GM21526 (cell line): ENCODE measurements around the gene LRRTM3.

Experiments
- ATAC-seq: cut with Tn5 transposase; IDR thresholded peaks from one replicate; pipeline ENCODE4 v1.9.1; 2021; ENCODE audit warnings: moderate library complexity; ENCODE audit not compliant: unreplicated experiment, low FRiP score

The LRRTM3 gene

DNA sequence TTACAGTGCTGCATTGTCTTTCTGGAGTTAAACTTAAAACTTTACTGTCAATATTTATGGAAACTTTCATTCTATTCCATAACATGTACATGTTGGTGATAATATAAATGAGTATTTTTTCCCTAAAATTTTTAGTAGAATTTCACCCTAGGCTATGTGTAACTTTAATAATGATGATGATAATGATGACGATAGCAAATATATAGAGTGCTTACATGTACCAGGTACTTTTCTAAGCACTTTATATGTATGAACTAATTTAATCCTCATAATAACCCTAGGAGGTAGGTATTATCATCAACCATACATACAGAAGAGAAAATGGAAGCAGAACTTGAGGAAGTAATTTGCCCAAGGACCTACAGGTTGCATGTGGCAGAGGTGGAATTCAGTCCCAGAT, 85.6 kb downstream of the LRRTM3 start:
- no peak for ATAC-seq

DNA sequence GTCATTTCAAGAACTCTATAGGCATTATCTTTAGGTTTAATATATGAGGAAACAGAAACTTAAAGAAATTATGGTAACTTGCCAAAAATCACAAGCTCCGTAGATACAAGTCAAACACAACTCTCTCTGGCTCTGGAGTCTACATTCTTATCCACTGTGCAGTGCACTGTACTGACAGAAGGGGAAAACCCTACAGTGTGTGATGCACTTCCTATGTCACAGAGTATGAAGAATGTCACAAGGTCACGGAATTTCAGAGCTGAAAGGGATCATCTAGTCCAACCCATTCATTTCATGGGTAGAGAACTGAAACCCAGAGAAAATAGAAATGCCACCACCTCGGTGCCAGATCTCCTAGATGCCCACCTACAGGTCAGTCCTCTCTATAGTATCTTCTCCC, 86.1 kb downstream of the LRRTM3 start:
- no peak for ATAC-seq

DNA sequence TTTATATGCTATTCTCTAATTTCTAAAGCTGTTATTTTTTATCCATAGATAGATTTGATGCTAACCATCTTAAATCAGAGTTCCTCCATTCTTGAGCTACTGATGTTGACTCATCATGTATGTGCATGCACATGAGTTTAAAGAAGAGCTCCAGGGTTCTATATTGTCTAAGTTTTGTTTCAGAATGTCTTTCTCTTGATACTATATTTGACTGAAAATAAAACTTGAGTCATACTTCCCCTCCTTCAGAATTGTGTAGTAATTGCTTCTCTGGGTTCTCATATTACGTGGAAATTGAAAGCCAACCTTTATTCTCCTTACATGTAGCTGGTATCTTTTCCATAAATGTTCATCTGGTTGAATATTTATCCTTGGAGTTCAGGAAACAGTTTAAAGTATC, 89.4 kb downstream of the LRRTM3 start:
- ATAC-seq, result no peak

DNA sequence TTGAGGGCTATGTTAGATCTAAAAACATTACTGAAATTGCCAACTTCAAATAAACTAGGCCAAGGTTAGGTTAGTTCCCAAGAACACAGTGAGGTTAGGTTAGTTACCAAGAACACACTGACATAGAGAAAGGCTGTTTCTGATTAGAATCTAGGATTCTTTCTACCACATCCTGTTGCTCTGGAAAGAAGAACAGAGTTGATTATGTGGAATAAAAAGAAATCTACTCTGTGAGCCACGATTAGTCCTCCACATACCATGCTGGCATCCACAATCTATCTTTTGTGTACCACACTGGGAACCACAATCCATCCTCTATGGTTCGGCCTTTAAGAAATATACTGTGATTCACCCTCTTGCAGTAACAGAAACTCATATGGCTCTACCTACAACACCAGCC, 91.4 kb downstream of the LRRTM3 start:
- ATAC-seq, result no peak

DNA sequence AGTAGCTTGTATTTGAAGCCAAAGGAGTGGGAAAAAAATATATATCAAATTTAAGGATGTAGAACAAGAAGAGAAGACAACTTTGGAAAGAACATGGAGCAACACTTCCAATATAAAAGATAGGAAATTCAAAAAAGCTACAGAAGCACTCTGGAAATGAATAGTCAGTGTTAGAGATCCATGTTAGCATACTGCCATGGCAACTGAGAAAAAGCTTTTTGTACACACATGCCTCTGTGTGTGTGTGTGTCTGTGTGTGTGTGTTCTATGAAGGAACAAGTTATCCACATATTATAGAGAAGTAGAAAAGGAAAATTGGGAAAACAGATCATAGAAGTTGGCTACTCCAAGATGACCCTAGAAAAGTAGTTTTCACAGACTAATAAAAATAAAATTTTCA, 96.3 kb downstream of the LRRTM3 start:
- ATAC-seq, result no peak

DNA sequence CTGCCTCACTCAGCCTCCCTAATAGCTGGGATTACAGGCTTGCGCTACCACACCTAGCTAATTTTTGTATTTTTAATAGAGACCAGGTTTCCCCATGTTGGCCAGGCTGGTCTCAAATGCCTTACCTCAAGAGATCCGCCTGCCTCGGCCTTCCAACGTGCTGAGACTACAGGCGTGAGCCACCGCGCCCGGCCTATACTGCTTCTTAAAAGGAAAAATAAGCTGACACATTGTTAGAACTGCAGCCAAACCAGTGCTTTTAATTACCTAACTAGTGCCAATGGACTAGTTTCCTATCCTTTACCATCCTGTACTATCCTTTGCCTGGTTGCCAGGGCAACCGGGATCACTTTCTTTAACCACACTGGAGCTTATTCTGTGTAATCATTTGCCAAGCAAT, 108.0 kb downstream of the LRRTM3 start:
- no peak for ATAC-seq

DNA sequence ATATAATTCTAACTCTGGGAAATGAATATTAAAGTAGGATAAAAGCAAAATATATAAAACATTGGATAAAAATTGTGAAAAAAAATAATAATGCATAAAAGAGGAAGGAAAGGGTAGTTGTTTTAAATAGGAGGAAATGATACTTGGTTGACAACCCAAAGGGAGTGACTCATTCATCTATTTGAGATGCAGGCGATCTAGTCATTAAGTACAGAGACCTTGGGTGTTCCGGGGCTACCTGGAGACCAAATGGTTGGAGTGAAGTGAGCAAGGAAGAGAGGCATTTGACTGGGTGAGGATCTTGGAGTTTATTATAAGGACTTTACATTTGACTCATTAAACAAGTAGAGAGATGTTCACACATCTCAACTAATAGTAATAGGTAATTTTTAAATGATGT, 111.0 kb downstream of the LRRTM3 start:
- no peak for ATAC-seq

DNA sequence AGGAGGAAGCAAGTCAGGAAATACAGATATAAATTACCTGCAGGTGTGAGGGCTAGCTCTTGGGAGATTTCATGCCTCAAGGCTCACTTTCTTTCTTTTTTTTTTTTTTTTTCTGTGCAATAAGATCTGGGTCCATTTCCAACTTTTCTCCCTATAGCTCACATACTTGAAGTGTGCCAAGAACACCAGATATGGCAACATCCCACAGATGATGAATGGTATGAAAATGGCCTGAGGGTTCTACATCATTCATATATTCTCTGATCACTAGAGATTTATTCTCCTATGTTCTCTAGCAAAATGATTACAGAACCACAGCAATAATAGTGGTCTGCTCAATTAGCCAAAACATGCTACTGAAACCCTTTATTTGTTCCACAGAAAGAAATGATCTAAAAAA, 117.2 kb downstream of the LRRTM3 start:
- no peak for ATAC-seq

DNA sequence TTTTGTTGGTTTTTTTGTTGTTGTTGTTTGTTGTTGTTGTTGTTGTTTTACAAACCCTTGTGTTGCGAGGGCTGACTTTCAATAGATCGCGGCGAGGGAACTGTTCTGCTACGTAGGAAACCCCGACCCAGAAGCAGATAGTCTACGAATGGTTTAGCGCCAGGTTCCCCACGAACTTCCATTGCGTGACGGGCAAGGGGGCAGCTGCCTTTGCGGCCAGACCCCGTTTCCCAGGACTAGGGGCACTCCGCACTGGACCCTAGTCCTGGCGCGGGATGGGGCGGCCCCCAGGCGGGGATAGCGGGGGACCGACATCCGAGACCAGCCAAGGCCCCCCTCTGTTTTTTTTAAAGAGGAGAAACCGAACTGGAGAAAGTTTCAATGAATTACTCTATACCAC, 119.6 kb downstream of the LRRTM3 start:
- no peak for ATAC-seq

DNA sequence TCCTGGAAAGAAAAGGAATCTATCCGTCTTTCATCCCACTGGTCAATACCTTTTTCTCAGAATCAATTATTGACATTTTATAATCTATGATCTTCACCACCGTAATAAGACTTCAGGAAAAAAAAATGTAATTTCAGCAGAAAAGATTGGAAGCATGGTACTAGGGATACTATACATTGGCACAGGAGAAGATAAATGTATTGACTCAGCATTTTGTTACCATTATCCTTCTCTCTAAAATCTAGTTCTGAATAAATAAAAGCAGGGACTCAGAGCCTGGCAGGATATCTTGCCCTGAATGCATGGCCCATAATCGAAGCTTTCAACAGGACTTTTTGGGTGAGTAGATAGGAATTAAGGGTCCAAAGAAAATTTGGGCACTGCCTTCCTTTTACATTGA, 120.7 kb downstream of the LRRTM3 start:
- no peak for ATAC-seq

DNA sequence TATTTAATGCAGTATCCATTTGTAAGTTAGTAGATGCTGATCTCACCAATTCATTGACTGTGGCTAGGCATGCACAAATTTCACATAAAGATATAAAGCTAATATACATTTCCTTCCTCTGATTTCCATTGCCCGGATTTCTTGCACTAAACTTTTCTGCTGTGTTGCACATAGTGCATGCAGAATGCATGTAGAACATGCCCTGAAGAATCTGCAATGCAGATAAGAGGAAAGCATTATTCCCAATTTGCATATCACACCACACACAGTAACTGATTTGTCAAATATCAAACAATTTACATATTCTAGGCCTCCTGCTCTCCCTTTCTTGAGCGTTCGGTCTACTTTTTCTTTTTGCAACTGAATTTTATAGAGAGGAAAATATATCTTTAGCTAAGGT, 124.2 kb downstream of the LRRTM3 start:
- no peak for ATAC-seq

DNA sequence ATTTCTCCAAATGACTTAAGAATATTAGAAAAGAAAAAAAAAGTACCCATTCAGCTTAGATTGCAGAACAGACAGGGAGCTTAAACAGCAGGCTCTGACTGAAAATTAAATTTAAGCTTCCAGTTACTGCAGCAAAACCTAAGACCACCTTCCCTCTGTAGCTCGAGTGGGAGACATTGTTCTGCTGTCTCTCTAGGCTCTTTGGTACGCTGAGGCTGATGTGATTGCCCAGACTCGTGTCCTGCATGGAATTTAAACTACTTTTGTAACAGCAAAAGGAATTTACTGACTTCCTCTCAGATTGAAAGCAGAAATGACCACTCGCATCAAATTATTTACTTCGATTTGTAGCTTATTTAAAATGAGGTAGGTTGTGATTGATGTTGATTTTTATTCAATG, 124.6 kb downstream of the LRRTM3 start:
- ATAC-seq, result no peak

DNA sequence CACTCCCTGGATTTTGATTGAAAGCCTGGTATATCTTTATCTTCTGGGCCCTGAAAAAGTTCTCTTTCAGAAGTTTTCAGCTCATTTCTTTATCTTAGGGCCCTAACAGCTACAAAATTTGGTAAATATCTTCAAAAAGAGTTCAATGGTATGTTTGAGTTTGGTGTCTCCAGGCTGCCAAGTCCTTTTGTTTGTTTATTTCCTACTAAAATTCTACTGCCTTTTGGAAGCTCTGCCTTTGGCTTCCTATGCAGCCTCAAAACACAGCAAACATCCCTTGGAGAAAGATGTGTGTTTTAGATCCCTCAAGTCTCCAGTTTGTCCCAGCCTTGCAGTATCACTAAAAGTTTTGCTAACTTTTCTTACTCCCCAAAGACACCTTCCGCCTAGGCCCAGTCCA, 146.8 kb downstream of the LRRTM3 start:
- ATAC-seq, result no peak

DNA sequence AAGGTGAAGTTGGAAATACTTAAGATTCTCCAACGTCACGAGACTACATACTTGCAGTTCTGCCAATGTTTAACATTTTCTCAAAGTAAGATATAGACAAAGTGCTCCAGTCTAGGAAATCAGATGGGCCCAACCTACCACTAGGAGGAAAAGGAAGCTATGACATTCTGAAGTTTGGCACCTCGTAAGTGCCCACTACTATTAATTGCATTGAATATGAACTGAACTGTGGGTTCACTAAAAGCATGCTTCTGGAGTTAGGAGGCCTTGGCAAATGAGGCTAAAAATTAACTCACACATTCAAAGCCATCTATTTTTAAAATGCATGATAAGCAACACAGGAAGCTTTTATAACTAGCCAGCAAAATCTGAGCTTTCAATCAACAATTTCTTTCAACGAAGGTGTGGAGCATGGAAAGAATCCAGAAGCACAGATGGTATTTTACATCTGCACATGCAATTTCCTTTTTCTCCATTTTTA, 149.7 kb downstream of the LRRTM3 start:
- no peak for ATAC-seq

DNA sequence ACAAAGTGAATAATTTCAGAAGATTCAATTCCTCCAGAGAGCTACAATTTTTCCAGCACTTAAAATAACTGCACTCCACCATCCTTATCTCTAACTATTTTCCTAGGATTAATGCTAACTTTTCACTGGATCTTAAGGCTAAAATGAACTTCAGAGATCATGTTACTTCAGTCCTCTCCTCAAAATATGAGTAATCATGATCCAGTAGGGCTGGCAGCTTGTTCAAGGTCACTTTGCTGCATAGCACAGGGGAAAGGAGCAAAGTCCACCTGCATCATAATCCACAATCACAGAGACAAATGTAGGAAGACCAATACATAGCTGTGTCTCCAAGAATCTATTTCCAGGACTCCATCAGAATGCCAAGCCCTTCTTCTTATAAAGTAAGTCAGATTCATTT, 150.3 kb downstream of the LRRTM3 start:
- no peak for ATAC-seq

DNA sequence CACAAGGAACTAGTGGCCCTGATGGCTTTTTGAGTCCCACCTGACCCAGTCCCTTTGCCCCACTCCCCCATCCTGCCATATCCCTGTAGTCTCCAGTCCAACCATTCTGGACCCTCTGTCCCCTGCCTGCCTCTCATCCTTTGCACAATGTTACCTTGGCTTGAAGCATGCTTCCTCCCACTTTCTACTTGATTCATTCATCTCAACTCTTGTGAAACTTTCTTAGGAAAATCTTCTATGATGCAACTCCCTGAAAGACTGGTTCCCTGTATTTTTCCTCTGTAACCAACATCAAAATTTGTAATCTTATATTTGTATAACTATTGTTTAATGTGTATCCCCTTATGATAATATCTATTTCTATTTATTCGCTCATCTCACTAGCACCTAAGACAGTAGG, 151.5 kb downstream of the LRRTM3 start:
- ATAC-seq, result no peak

DNA sequence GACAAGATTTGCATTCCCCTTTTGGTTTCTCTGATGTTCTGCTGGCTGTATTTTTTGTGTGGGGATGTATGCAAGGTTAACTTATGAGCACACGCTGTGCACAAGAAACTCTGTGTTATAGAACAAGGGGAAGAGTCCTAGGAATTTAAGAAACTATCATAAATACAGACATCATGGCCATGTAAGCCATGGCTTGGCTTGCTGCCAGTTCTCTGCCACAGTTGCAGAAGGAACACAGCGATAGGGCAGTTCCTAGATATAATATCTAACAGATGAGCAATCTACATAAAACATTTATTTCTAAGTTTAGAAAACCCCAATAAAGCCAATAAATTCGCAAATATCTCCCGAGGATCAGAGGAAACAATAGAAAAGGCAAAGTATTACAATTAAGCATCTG, 153.3 kb downstream of the LRRTM3 start:
- ATAC-seq, result no peak

DNA sequence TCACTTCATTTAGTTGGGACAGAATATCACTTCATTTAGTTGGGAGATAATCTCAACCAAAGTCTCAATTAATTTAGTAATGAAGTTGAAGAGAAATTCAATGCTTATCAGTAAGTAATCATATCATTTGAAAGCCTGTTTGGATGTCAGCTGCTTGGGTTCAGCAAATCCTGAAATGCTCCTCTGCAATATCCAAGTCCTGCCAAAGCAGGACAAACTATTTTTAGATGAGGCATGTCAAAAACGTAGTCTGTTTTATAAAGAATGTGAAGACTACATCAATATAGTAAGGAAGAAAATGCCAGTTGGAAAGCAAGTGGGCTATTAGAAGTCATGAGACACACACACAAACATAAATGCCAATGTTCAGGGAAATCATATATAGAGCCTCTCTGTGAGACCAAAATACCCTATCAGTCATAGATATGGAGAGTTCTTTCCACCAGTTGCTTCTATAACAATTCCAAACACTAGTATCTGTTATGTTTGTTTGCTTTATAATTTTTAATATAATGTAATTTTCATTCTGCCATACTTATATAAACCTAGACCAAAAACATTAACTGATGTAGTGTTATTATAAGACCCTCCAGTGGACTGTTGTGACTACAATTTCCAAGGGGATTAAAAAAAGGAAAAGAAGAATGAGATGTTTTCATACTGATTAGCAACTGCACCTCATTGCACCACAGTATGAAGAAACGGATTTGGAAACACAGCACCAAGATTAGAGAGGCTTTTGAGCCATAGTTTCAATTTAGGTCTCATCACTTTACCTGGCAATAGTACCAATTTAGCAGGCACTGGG, 160.7 kb downstream of the LRRTM3 start:
- no peak for ATAC-seq

DNA sequence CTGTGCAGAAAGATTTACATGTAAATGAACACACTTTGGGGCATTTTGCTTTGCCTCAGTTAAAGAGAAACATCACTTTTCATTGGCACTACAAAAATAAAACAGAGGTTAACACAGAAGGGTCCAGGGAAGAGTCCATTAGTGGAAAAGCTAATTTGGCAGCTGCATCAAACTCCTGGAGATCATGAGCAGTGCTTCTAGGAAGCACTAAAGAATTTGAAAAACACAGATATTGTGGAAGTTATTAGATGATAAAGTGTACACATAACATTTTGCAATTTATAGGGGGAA, 161.2 kb downstream of the LRRTM3 start:
- no peak for ATAC-seq

DNA sequence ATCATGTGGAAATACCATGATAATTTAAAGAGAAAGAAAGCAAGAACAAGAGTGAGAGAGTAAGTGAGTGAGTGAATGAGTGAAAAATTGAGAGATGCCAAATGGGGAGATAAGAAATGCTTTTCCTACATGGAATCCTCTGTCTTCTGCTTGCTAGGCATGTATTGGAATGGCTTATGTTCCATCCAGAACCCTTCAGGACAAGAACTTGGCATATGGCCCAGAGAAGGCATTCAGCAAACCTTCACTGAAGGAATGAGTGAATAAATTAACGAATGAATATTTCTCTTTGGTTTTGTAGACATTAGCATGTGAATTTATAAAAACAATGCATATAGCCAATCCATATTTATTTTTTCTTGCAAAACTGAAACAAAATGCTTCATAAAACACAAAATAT, 162.2 kb downstream of the LRRTM3 start:
- ATAC-seq, result no peak

DNA sequence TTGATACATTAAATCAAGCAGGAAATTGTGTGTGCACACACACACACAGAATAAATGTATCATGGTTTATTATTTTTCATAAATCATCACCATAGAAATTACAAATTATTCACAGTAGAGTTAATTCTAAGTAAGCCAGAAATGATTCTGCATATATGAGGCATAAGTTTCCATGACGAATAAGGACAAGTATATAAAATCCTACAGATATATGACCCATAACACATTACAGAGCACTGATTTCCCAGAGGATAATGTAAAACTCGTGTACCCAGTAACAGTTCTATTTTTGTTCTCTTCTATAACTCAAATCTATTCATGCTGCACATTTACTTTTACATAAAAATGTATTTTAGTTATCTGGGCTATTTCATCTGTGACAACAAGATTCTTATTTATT, 169.7 kb downstream of the LRRTM3 start:
- no peak for ATAC-seq

DNA sequence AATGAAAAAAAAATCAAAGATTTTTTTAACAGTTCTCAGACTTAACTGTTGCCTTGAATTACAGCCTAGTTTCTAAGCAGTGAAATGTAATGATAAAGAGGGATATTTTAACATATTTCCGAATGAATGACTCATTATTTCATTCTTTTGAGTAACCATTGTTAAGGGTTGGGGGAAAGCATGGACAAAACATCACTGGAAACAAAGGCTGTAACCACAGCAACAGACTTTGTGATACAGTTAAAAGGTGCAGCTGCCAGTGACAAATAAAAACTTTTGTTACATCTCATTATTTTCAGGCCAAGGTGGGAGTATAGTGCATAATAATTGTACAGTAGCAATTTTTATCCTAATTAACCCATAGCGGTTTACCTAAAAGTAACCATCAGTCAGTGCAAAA, 172.6 kb downstream of the LRRTM3 start:
- ATAC-seq, result no peak

DNA sequence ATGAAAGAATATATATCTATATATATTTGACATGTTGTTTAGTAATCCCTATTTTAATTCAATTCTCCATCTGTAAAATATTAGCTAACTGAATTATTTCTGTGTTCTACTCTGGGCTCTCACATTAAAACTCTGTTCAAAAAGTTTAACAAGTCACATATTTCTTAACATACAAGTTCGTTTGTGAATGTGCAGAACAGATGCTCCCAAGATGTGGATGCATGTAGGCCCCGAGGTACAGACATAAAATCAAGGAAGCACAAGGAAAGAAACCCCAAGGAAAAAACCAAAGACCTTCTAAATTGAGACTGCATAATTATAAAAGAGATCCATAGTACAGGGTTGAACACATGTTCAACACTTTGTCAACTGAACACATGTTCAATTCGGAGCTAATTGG, 175.1 kb downstream of the LRRTM3 start:
- ATAC-seq, result no peak
